Ovary (tissue), 9 donors: ENCODE results near the gene ZBTB2. TPM values are rescaled to one million over a fixed set of nuclear protein-coding genes. Genes with fewer than 3 reads are reported as not detected.

Experiments used
- DNase-seq, 5 donors: peaks; one replicate each; pipeline ENCODE4 v3.0.0-alpha.2; 2019 to 2020
- H3K27ac ChIP-seq, 2 donors: fragments of 200-600 bp; one replicate each; pipeline versions ENCODE4 v1.5.1 to v1.8.0; 2019 to 2022
- H3K27me3 ChIP-seq: fragments of 200-600 bp; one replicate; pipeline ENCODE4 v1.8.0; 2022
- H3K36me3 ChIP-seq: fragments of 200-600 bp; sonication (generic); one replicate; pipeline ENCODE4 v1.5.1; 2019
- H3K4me1 ChIP-seq: one replicate; pipeline ENCODE4 v1.8.1; 2013; ENCODE audit warnings: mild to moderate bottlenecking, moderate library complexity; ENCODE audit not compliant: insufficient read depth
- H3K4me3 ChIP-seq: fragments of 200-600 bp; sonication (generic); one replicate; pipeline ENCODE4 v1.5.1; 2017
- H3K9me3 ChIP-seq, 2 donors: fragments of 200-600 bp in 1 of 2; sonication (generic) in 1 of 2; one replicate each; pipeline versions ENCODE4 v1.5.1 to v1.8.1; 2013 to 2019; ENCODE audit warnings: mild to moderate bottlenecking in 1 of 2, moderate library complexity in 1 of 2
- CTCF ChIP-seq, 3 donors: fragments of 450-650 bp in 2 of 3; fragments of 200-600 bp in 1 of 3; IDR thresholded peaks; one replicate each; pipeline versions ENCODE4 v1.5.1 to v1.8.0; 2016 to 2022; ENCODE audit warnings: antibody characterized with exemption in 3 of 3, mild to moderate bottlenecking in 1 of 3
- EP300 ChIP-seq: sonication (generic); formaldehyde crosslinking; IDR thresholded peaks from one replicate; pipeline ENCODE4 v1.6.1; 2017; ENCODE audit warnings: antibody characterized with exemption
- POLR2A ChIP-seq: fragments of 450-650 bp; IDR thresholded peaks from one replicate; pipeline ENCODE4 v1.6.1; 2017; ENCODE audit warnings: antibody characterized with exemption, mild to moderate bottlenecking, moderate library complexity
- WGBS, 3 donors: extraction: QIAGEN DNeasy Blood & Tissue Kit in 1 of 3; methylation state at CpG; one replicate each; pipeline versions ENCODE4 v1.1.5 to v1.1.7; 2013 to 2017; 5-methylcytosine and 5-hydroxymethylcytosine counted together
- intact Hi-C, 4 donors: fragments of 100-400 bp; cut with DNase I; formaldehyde crosslinking; loops; one replicate each; pipeline versions ENCODE4 v1.11.0 to v1.15.1; 2022 to 2023
- polyA plus RNA-seq, 2 donors: library from polyadenylated mRNA; stranded (reverse); fragments of 200-250 nt in 1 of 2; fragments of 350-450 nt in 1 of 2; fragmentation: Illumina TruSeq in 1 of 2; extraction: RNeasy Lipid Tissue Mini Kit (QIAGEN cat#74804) in 1 of 2; gene quantifications; one replicate each; pipeline ENCODE4 v1.2.3, GENCODE V29; 2013 to 2014
- total RNA-seq, 7 donors: library from RNA; depleted of rRNA in 2 of 7; stranded (reverse); fragments of >200 nt in 2 of 7; fragmentation: NEBNext Ultra II Directional in 3 of 7; extraction: Animal tissue kit (Norgen Biotek cat#: 25700) in 3 of 7; gene quantifications; one replicate each; pipeline versions ENCODE4 v1.1.0 to v1.2.4, GENCODE V29; 2016 to 2023
- donor health status: DM: no; HTN: no; CAD: no; lungs with moderate emphysema.
- donor health status: DM: no; HTN: no; CAD: no.
- donor health status: Bipolar disorder and iron deficiency.
- donor health status: DM: yes; HTN: yes; CAD: no.
- donor health status: DM: no; HTN: no; CAD: no.
- donor health status: DM: yes; HTN: yes; CAD: no.

ZBTB2 gene
- total and polyA plus RNA-seq, 9 donors: 8.8 to 31.2 (median 18.3) TPM

- TF ChIP-seq EP300 (no peak), CTCF (IDR thresholded peaks at IDR 0.05) (peak in 1 of 3 donors; percentile 27), POLR2A (peak; percentile 56)
- Histone ChIP-seq H3K4me1 (peaks cover 3% of the 10 kb centered on the region), H3K9me3 (no peaks in the 10 kb centered on the region), H3K27me3 (no peaks in the 10 kb centered on the region), H3K27ac (peak overlapping the region; percentile 99 to 100), H3K4me3 (peak overlapping the region; percentile 99), H3K36me3 (no peaks in the 10 kb centered on the region)
- WGBS, 3 donors: 0 to 1% (median 0%) methylated on average over 8 to 78 of the region's 78 CpGs
- DNase-seq: peak; percentile 84 to 90 (median 88)
- intact Hi-C loops: no loop called here
These were observed 398 bp downstream of the ZBTB2 start for GRCh38 chr6:151390851-151391470.

GRCh38 chr6:151390276-151390850 lies 996 bp downstream of the ZBTB2 start:
- H3K4me1 ChIP-seq: peaks cover 3% of the 10 kb centered on the region
- 0 to 1% (median 0%) methylated on average over 29 to 78 of the region's 79 CpGs for WGBS, 3 donors
- peak; percentile 97 to 99 (median 98) for DNase-seq

GRCh38 chr6:151389618-151390275 lies 1.6 kb downstream of the ZBTB2 start:
- peak; percentile 53 to 75 (median 66) for DNase-seq
- TF ChIP-seq POLR2A: no peak
- peak in 1 of 3 donors; percentile 38 for TF ChIP-seq CTCF (IDR thresholded peaks at IDR 0.05)
- TF ChIP-seq EP300: no peak
- H3K27ac ChIP-seq: peak overlapping the region; percentile 99 to 100
- intact Hi-C loops: no loop called here
- peaks cover 3% of the 10 kb centered on the region for H3K4me1 ChIP-seq
- peak overlapping the region; percentile 99 for H3K4me3 ChIP-seq
- H3K9me3 ChIP-seq: no peaks in the 10 kb centered on the region
- H3K36me3 ChIP-seq: no peaks in the 10 kb centered on the region
- 0% methylated on average over 36 to 54 of the region's 54 CpGs for WGBS, 3 donors
- no peaks in the 10 kb centered on the region for H3K27me3 ChIP-seq

More at GRCh38 chr6:151390276-151390850, 996 bp downstream of the ZBTB2 start:
- peak overlapping the region; percentile 99 for H3K4me3 ChIP-seq
- H3K27ac ChIP-seq: peak overlapping the region; percentile 99 to 100
- TF ChIP-seq POLR2A (peak; percentile 57), CTCF (IDR thresholded peaks at IDR 0.05) (no peak), EP300 (no peak)
- no peaks in the 10 kb centered on the region for H3K9me3 ChIP-seq
- no peaks in the 10 kb centered on the region for H3K27me3 ChIP-seq
- H3K36me3 ChIP-seq: no peaks in the 10 kb centered on the region
- intact Hi-C loops: no loop called here

- peaks cover 3% of the 10 kb centered on the region for H3K4me1 ChIP-seq
- H3K36me3 ChIP-seq: no peaks in the 10 kb centered on the region
- no peaks in the 10 kb centered on the region for H3K27me3 ChIP-seq
- 26 to 27% (median 27%) methylated on average over 12 of the region's 12 CpGs for WGBS, 3 donors
- H3K9me3 ChIP-seq: no peaks in the 10 kb centered on the region
- H3K4me3 ChIP-seq: peak overlapping the region; percentile 99
- peak overlapping the region; percentile 7 to 99 for H3K27ac ChIP-seq
- intact Hi-C loops: no loop called here
- TF ChIP-seq POLR2A (no peak), EP300 (no peak), CTCF (IDR thresholded peaks at IDR 0.05) (no peak)
- no peak for DNase-seq
These were observed 2.3 kb downstream of the ZBTB2 start for GRCh38 chr6:151388997-151389617.
